Heart right ventricle (tissue), 16 donors: Measurements from ENCODE around the gene TRAPPC2B. TPM values are rescaled to one million over a fixed set of nuclear protein-coding genes. Genes with fewer than 3 reads are reported as not detected.

ENCODE experiments used
- ATAC-seq, 8 donors: fragments of 200-7000 bp; cut with Tn5 transposase; one replicate each; pipeline ENCODE4 v1.9.1; 2020; ENCODE audit warnings: mild to moderate bottlenecking in 8 of 8, moderate library complexity in 8 of 8, moderate number of reproducible peaks in 1 of 8
- DNase-seq, 2 donors: peaks; one replicate each; pipeline ENCODE4 v3.0.0-alpha.2; 2020
- H3K27ac ChIP-seq, 10 donors: fragments of 200-600 bp; sonication (generic) in 2 of 10; one replicate each; pipeline versions ENCODE4 v1.5.0 to v1.8.0; 2020 to 2022; ENCODE audit warnings: mild to moderate bottlenecking in 3 of 10
- H3K27me3 ChIP-seq, 7 donors: fragments of 200-600 bp; one replicate each; pipeline ENCODE4 v1.8.0; 2021 to 2022; ENCODE audit warnings: mild to moderate bottlenecking in 2 of 7
- H3K36me3 ChIP-seq, 9 donors: fragments of 200-600 bp; sonication (generic) in 1 of 9; one replicate each; pipeline versions ENCODE4 v1.5.0 to v1.8.0; 2020 to 2022; ENCODE audit warnings: mild to moderate bottlenecking in 2 of 9
- H3K4me1 ChIP-seq, 9 donors: fragments of 200-600 bp; sonication (generic) in 1 of 9; one replicate each; pipeline versions ENCODE4 v1.5.0 to v1.8.0; 2020 to 2022; ENCODE audit warnings: mild to moderate bottlenecking in 4 of 9
- H3K4me3 ChIP-seq, 10 donors: fragments of 200-600 bp; sonication (generic) in 2 of 10; one replicate each; pipeline versions ENCODE4 v1.5.0 to v1.8.0; 2020 to 2022; ENCODE audit warnings: mild to moderate bottlenecking in 7 of 10, moderate library complexity in 2 of 10
- H3K9me3 ChIP-seq, 11 donors: fragments of 200-600 bp in 10 of 11; sonication (generic) in 2 of 11; one replicate each; pipeline versions ENCODE4 v1.5.0 to v1.8.0; 2013 to 2022; ENCODE audit warnings: mild to moderate bottlenecking in 2 of 11, control low read depth in 1 of 11, moderate library complexity in 1 of 11
- CTCF ChIP-seq, 9 donors: fragments of 200-600 bp; sonication (generic) in 2 of 9; IDR thresholded peaks; one replicate each; pipeline versions ENCODE4 v1.5.0 to v1.8.0; 2021 to 2022; ENCODE audit warnings: antibody characterized with exemption in 9 of 9, mild to moderate bottlenecking in 5 of 9, moderate library complexity in 1 of 9
- WGBS, 2 donors: extraction: QIAGEN DNeasy Blood & Tissue Kit; methylation state at CpG; one replicate each; pipeline ENCODE4 v1.1.7; 2013; ENCODE audit warnings: inconsistent platforms in 1 of 2; 5-methylcytosine and 5-hydroxymethylcytosine counted together
- intact Hi-C, 10 donors: fragments of 100-400 bp; cut with DNase I; formaldehyde crosslinking; loops; one replicate each; pipeline versions ENCODE4 v1.11.1 to v1.14.2; 2022
- polyA plus RNA-seq, 2 donors: library from polyadenylated mRNA; stranded (reverse); fragments of 200-250 nt; gene quantifications; one replicate each; pipeline ENCODE4 v1.2.3, GENCODE V29; 2013
- total RNA-seq, 10 donors: library from RNA; stranded (reverse); fragmentation: NEBNext Ultra II Directional in 3 of 10; extraction: Animal tissue kit (Norgen Biotek cat#: 25700) in 3 of 10; gene quantifications; one replicate each; pipeline versions ENCODE4 v1.2.1 to v1.2.4, GENCODE V29; 2021 to 2023
- donor health status: Arrhythmogenic right ventricular cardiomyopathy.
- donor health status: ischemic (EF 13 %, LVEDD 7.1; RV severe dilation, severe dysfunction).
- donor health status: healthy with polysubstance abuse.
- donor health status: DM: no; HTN: yes; CAD: no.
- donor health status: DM: no; HTN: no; CAD: no.
- donor health status: ischemic (EF 25% LVEDD 6.9; RV normal size, moderate dysfunction).
- donor health status: ischemic (EF 25% LVEDD 5.7; RV mildly dilated, moderate dysfunction).
- donor health status: healthy.
- donor health status: DM: yes; HTN: yes; CAD: no.
- donor health status: Ischemic cardiomyopathy.
- donor health status: ischemic (EF 35%, LVEDD 5.7; RV mildly dilated, moderate dysfunction).
- donor health status: nonischemic (EF 11% LVEDD 7.7; RV severe dilation, severe dysfunction).
- donor health status: DM: yes; HTN: yes; CAD: no.
- donor health status: PGD.
- donor health status: ischemic (EF 29% LVEDD 5.4; RV normal size, mild dysfunction).
- donor health status: nonischemic (EF 23%, LVEDD 6.1; RV moderate dilation, normal function).

Gene TRAPPC2B
- total and polyA plus RNA-seq, 12 donors: 8.1 to 37.5 (median 12.3) TPM

- H3K27me3 ChIP-seq: no peaks in the 10 kb centered on the region
- peak; percentile 56 to 57 for DNase-seq
- no peak overlapping the region for H3K27ac ChIP-seq
- intact Hi-C loops: no loop called here
- peaks cover 0 to 9% (median 2%) of the 10 kb centered on the region in 9 donors for H3K36me3 ChIP-seq
- peak in 6 of 8 donors; percentile 34 to 64 (median 48) for ATAC-seq
- WGBS, 2 donors: 9% methylated on average over 8 of the region's 8 CpGs
- peaks cover 0 to 23% (median 5%) of the 10 kb centered on the region in 11 donors for H3K9me3 ChIP-seq
- H3K4me3 ChIP-seq: no peak overlapping the region
- TF ChIP-seq CTCF (IDR thresholded peaks at IDR 0.05): peak; percentile 35 to 82 (median 67)
- H3K4me1 ChIP-seq: peaks cover 0 to 18% (median 7%) of the 10 kb centered on the region in 9 donors
Measured at GRCh38 chr19:57406516-57407123, 43.3 kb downstream of the TRAPPC2B start.

GRCh38 chr19:57410877-57411671, 47.7 kb downstream of the TRAPPC2B start, which contains the start of gene ZNF17:
Gene ZNF17, plus strand, starts transcription at chr19:57411161. Its CDS starts 2,455 bp downstream, at chr19:57413616.
- peaks cover 3 to 32% (median 17%) of the 10 kb centered on the region in 9 donors for H3K4me1 ChIP-seq
- H3K36me3 ChIP-seq: peaks cover 0 to 38% (median 23%) of the 10 kb centered on the region in 9 donors
- H3K9me3 ChIP-seq: peaks cover 0 to 18% (median 0%) of the 10 kb centered on the region in 11 donors
- no peaks in the 10 kb centered on the region for H3K27me3 ChIP-seq
- intact Hi-C loops: loop anchor here in 1 of 10 donors (2.0 kb wide), 1 partner anchor 66 kb away; the partner anchor contains the start of gene ZNF772
- peak; percentile 98 to 100 (median 100) for ATAC-seq
- peak within 1 kb of the TSS; percentile 17 to 85 (median 78) for H3K27ac ChIP-seq
- TF ChIP-seq CTCF (IDR thresholded peaks at IDR 0.05): no peak
- peak within 1 kb of the TSS; percentile 75 to 100 (median 88) for H3K4me3 ChIP-seq
- WGBS, 2 donors: 0% methylated on average over 55 of the region's 55 CpGs
- DNase-seq: peak; percentile 92 to 96

Other genes starting within 250 kb of the TRAPPC2B start
- gene USP29, start 243.6 kb upstream of the TRAPPC2B start, total RNA-seq: not detected
- gene USP29, start 243.6 kb upstream of the TRAPPC2B start, polyA plus RNA-seq: not detected
- gene ZIM3, start 218.3 kb upstream of the TRAPPC2B start, total RNA-seq: not detected
- not detected for gene ZIM3, start 218.3 kb upstream of the TRAPPC2B start, polyA plus RNA-seq
- gene DUXA, start 196.1 kb upstream of the TRAPPC2B start, total RNA-seq: not detected
- not detected for gene DUXA, start 196.1 kb upstream of the TRAPPC2B start, polyA plus RNA-seq
- gene ZNF264, start 172.1 kb upstream of the TRAPPC2B start, total RNA-seq: 10 to 100 TPM; 16.5 to 23.8 (median 20.7) TPM
- gene ZNF264, start 172.1 kb upstream of the TRAPPC2B start, polyA plus RNA-seq: 1 to 10 TPM; 2.2 to 3.4 TPM
- gene AURKC, start 132.5 kb upstream of the TRAPPC2B start, total RNA-seq: 1 to 10 TPM in 8 of 10 donors, under 1 TPM in 2; 0.90 to 6.7 (median 1.7) TPM
- gene AURKC, start 132.5 kb upstream of the TRAPPC2B start, polyA plus RNA-seq: 1 to 10 TPM in 1 of 2 donors, under 1 TPM in 1; 0.58 to 2.3 TPM
- 10 to 100 TPM in 8 of 10 donors, 1 to 10 TPM in 2; 9.4 to 14.7 (median 11.5) TPM for gene ZNF805, start 122.9 kb upstream of the TRAPPC2B start, total RNA-seq
- gene ZNF805, start 122.9 kb upstream of the TRAPPC2B start, polyA plus RNA-seq: under 1 TPM; 0.77 to 0.88 TPM
- 10 to 100 TPM; 22.9 to 50.3 (median 41.1) TPM for gene ZNF460, start 83.1 kb upstream of the TRAPPC2B start, total RNA-seq
- 1 to 10 TPM in 1 of 2 donors, under 1 TPM in 1; 0.42 to 4.7 TPM for gene ZNF460, start 83.1 kb upstream of the TRAPPC2B start, polyA plus RNA-seq
- gene ZNF543, start 43.1 kb upstream of the TRAPPC2B start, total RNA-seq: 1 to 10 TPM; 5.5 to 9.2 (median 7.0) TPM
- gene ZNF543, start 43.1 kb upstream of the TRAPPC2B start, polyA plus RNA-seq: 1 to 10 TPM in 1 of 2 donors, under 1 TPM in 1; 0.86 to 2.1 TPM
- gene ZNF304, start 12.3 kb upstream of the TRAPPC2B start, total RNA-seq: 10 to 100 TPM in 8 of 10 donors, 1 to 10 TPM in 2; 8.0 to 15.7 (median 11.4) TPM
- 1 to 10 TPM; 3.4 to 3.7 TPM for gene ZNF304, start 12.3 kb upstream of the TRAPPC2B start, polyA plus RNA-seq
- 1 to 10 TPM; 2.0 to 4.2 (median 2.8) TPM for gene ZNF547, start within 50 bp of the TRAPPC2B start, total RNA-seq
- gene ZNF547, start within 50 bp of the TRAPPC2B start, polyA plus RNA-seq: 1 to 10 TPM; 1.4 to 4.2 TPM
- gene ZNF548, start 26.3 kb downstream of the TRAPPC2B start, total RNA-seq: 10 to 100 TPM; 12.7 to 18.8 (median 14.2) TPM
- 1 to 10 TPM; 5.3 to 7.8 TPM for gene ZNF548, start 26.3 kb downstream of the TRAPPC2B start, polyA plus RNA-seq
- 10 to 100 TPM in 5 of 10 donors, 1 to 10 TPM in 5; 7.7 to 11.6 (median 10.0) TPM for gene ZNF17, start 47.6 kb downstream of the TRAPPC2B start, total RNA-seq
- 1 to 10 TPM; 3.4 to 4.2 TPM for gene ZNF17, start 47.6 kb downstream of the TRAPPC2B start, polyA plus RNA-seq
- gene ZNF749, start 71.8 kb downstream of the TRAPPC2B start, total RNA-seq: 1 to 10 TPM; 1.7 to 7.7 (median 2.4) TPM
- 10 to 100 TPM in 1 of 2 donors, 1 to 10 TPM in 1; 2.9 to 12.8 TPM for gene ZNF749, start 71.8 kb downstream of the TRAPPC2B start, polyA plus RNA-seq
- 1 to 10 TPM; 1.9 to 6.5 (median 4.5) TPM for gene VN1R1, start 93.6 kb downstream of the TRAPPC2B start, total RNA-seq
- 1 to 10 TPM in 1 of 2 donors, under 1 TPM in 1; 0.88 to 1.8 TPM for gene VN1R1, start 93.6 kb downstream of the TRAPPC2B start, polyA plus RNA-seq
- 10 to 100 TPM; 18.6 to 27.4 (median 23.2) TPM for gene ZNF772, start 114.0 kb downstream of the TRAPPC2B start, total RNA-seq
- 1 to 10 TPM; 2.4 to 2.7 TPM for gene ZNF772, start 114.0 kb downstream of the TRAPPC2B start, polyA plus RNA-seq
- gene ZNF419, start 124.2 kb downstream of the TRAPPC2B start, total RNA-seq: 1 to 10 TPM; 5.4 to 9.1 (median 7.8) TPM
- gene ZNF419, start 124.2 kb downstream of the TRAPPC2B start, polyA plus RNA-seq: 1 to 10 TPM; 5.0 to 9.2 TPM
- 1 to 10 TPM; 3.1 to 6.4 (median 5.0) TPM for gene ZNF773, start 136.4 kb downstream of the TRAPPC2B start, total RNA-seq
- 1 to 10 TPM; 2.4 to 3.2 TPM for gene ZNF773, start 136.4 kb downstream of the TRAPPC2B start, polyA plus RNA-seq
- gene ZNF549, start 163.8 kb downstream of the TRAPPC2B start, total RNA-seq: 1 to 10 TPM; 3.0 to 5.1 (median 3.8) TPM
- gene ZNF549, start 163.8 kb downstream of the TRAPPC2B start, polyA plus RNA-seq: 1 to 10 TPM; 2.1 to 2.9 TPM
- 1 to 10 TPM; 4.6 to 9.7 (median 7.5) TPM for gene ZNF550, start 196.3 kb downstream of the TRAPPC2B start, total RNA-seq
- gene ZNF550, start 196.3 kb downstream of the TRAPPC2B start, polyA plus RNA-seq: 1 to 10 TPM; 3.3 to 6.7 TPM
- gene ZNF416, start 215.4 kb downstream of the TRAPPC2B start, total RNA-seq: 1 to 10 TPM; 2.9 to 6.5 (median 4.6) TPM
- gene ZNF416, start 215.4 kb downstream of the TRAPPC2B start, polyA plus RNA-seq: 1 to 10 TPM; 1.7 to 3.0 TPM
- gene ZIK1, start 220.6 kb downstream of the TRAPPC2B start, total RNA-seq: 1 to 10 TPM; 2.7 to 5.4 (median 4.5) TPM
- 1 to 10 TPM; 1.2 to 3.7 TPM for gene ZIK1, start 220.6 kb downstream of the TRAPPC2B start, polyA plus RNA-seq
- 1 to 10 TPM; 3.2 to 5.6 (median 4.4) TPM for gene ZNF530, start 236.3 kb downstream of the TRAPPC2B start, total RNA-seq
- 1 to 10 TPM; 4.7 to 5.8 TPM for gene ZNF530, start 236.3 kb downstream of the TRAPPC2B start, polyA plus RNA-seq